Esophagus muscularis mucosa (tissue), 4 donors: ENCODE data around the gene HDAC3. TPM values are rescaled to one million over a fixed set of nuclear protein-coding genes. Genes with fewer than 3 reads are reported as not detected.

Source experiments
- DNase-seq: peaks from one replicate; pipeline ENCODE4 v3.0.0-alpha.2; 2017; ENCODE audit errors: extremely low spot score
- H3K27ac ChIP-seq, 4 donors: fragments of 200-600 bp; sonication (generic); replicated peaks in 1 of 4; 1 replicate in 3 of 4; 2 replicates in 1 of 4; pipeline ENCODE4 v1.5.1; 2016 to 2019; ENCODE audit warnings: mild to moderate bottlenecking in 1 of 4
- H3K27me3 ChIP-seq, 4 donors: fragments of 200-600 bp; sonication (generic); one replicate each; pipeline versions ENCODE4 v1.5.1 to v1.6.0; 2016 to 2019
- H3K36me3 ChIP-seq, 4 donors: fragments of 200-600 bp; sonication (generic); one replicate each; pipeline ENCODE4 v1.5.1; 2016 to 2019
- H3K4me1 ChIP-seq, 4 donors: fragments of 200-600 bp; sonication (generic); one replicate each; pipeline ENCODE4 v1.5.1; 2016 to 2019
- H3K4me3 ChIP-seq, 4 donors: fragments of 200-600 bp; sonication (generic); 1 replicate in 2 of 4; 2 replicates in 2 of 4; pipeline ENCODE4 v1.5.1; 2016 to 2019; ENCODE audit warnings: mild to moderate bottlenecking in 4 of 4, moderate library complexity in 1 of 4
- H3K9me3 ChIP-seq, 4 donors: fragments of 200-600 bp; sonication (generic); 1 replicate in 3 of 4; 2 replicates in 1 of 4; pipeline ENCODE4 v1.5.1; 2016 to 2019
- EP300 ChIP-seq: sonication (generic); formaldehyde crosslinking; IDR thresholded peaks from one replicate; pipeline ENCODE4 v1.6.1; 2017; ENCODE audit warnings: antibody characterized with exemption
- POLR2A ChIP-seq: fragments of 450-650 bp; IDR thresholded peaks from one replicate; pipeline ENCODE4 v1.6.1; 2017; ENCODE audit warnings: antibody characterized with exemption, moderate library complexity, mild to moderate bottlenecking, low read depth
- POLR2AphosphoS5 ChIP-seq, 2 donors: sonication (generic); formaldehyde crosslinking; IDR thresholded peaks; one replicate each; pipeline ENCODE4 v1.6.1; 2017; ENCODE audit warnings: antibody characterized with exemption in 2 of 2
- WGBS: methylation state at CpG from one replicate; pipeline ENCODE4 v1.1.5; 2018; 5-methylcytosine and 5-hydroxymethylcytosine counted together
- intact Hi-C: fragments of 100-400 bp; cut with DNase I; formaldehyde crosslinking; loops from one replicate; pipeline ENCODE4 v1.15.1; 2023
- total RNA-seq, 4 donors: library from RNA; depleted of rRNA; stranded (reverse); fragments of >200 nt; gene quantifications; one replicate each; pipeline versions ENCODE4 v1.1.0 to v1.2.1, GENCODE V29; 2016
- TF ChIP-seq, protein P1 (sequence below), 3 experiments: fragments of 200-600 bp in 2 of 3; fragments of 450-650 bp in 1 of 3; sonication (generic) in 2 of 3; IDR thresholded peaks; one replicate each; pipeline ENCODE4 v1.5.1; 2017 to 2019; ENCODE audit warnings: antibody characterized with exemption in 3 of 3, mild to moderate bottlenecking in 2 of 3, moderate library complexity in 1 of 3

Gene HDAC3
- total RNA-seq, 4 donors from 2014 or later, result 30.3 to 54.4 (median 44.3) TPM

DNA sequence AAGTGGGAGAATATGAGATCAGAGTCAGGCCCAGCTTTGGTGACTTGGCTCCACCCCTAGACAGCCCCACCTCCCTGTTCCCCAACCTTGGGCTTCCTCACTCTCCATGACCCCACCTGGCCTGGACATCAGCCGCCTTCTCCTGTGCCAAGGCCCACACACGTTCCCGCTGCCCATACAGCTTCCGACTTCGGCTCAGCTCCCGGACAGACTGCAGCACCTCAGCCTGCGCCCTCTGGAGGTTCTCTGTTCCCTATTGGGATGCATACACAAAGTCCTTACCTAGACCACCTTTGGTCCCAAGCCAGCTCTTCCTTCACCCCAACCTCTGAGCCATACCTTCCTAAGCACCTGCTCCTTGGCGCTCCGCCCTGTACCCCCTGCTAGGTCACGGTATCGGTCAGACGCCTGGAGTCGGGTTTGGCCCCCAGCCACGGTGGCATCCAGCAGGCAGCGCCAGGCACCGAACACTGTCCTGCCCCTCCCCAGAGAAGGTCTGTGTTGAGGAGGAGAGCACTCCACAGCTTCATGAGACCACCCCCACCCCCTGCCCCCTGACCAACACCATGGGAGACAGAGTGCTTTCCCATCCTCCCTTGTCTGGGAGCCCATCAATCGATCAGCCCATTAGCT, 12.5 kb upstream of the HDAC3 start:
- intact Hi-C loops, result no loop called here
- Histone ChIP-seq H3K4me3 (no peak overlapping the region), H3K4me1 (peaks cover 14 to 19% (median 17%) of the 10 kb centered on the region in 4 donors), H3K27ac (no peak overlapping the region), H3K36me3 (peaks cover 7 to 49% (median 25%) of the 10 kb centered on the region in 4 donors), H3K27me3 (no peaks in the 10 kb centered on the region), H3K9me3 (no peaks in the 10 kb centered on the region)
- DNase-seq, result no peak
- no peak for TF ChIP-seq POLR2AphosphoS5 (IDR thresholded peaks at IDR 0.05)
- no peak for TF ChIP-seq EP300
- TF ChIP-seq POLR2A, result no peak
- TF ChIP-seq, protein P1, sequence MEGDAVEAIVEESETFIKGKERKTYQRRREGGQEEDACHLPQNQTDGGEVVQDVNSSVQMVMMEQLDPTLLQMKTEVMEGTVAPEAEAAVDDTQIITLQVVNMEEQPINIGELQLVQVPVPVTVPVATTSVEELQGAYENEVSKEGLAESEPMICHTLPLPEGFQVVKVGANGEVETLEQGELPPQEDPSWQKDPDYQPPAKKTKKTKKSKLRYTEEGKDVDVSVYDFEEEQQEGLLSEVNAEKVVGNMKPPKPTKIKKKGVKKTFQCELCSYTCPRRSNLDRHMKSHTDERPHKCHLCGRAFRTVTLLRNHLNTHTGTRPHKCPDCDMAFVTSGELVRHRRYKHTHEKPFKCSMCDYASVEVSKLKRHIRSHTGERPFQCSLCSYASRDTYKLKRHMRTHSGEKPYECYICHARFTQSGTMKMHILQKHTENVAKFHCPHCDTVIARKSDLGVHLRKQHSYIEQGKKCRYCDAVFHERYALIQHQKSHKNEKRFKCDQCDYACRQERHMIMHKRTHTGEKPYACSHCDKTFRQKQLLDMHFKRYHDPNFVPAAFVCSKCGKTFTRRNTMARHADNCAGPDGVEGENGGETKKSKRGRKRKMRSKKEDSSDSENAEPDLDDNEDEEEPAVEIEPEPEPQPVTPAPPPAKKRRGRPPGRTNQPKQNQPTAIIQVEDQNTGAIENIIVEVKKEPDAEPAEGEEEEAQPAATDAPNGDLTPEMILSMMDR (IDR thresholded peaks at IDR 0.05), result no peak
- 95% methylated on average over 17 of the region's 17 CpGs for WGBS

DNA sequence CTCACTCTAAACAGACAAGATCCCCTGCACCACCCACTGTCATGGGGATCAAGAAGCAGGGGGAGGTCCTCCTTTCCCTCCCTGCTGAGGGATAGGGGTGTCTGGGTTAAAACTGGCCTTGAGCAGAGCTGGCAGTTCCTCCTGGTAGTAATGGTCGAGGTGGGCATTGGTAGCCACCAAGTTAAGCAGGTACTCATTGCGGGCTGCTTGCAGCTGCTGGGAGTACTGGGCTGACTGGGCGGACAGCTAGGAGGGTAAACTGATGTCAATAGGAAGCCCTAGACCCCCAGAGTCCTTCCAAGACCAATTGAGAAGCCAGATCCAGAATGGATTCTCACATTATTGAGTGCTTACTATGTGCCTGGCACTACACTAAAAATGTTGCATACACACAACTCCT, 11.2 kb upstream of the HDAC3 start:
- whole genome bisulfite sequencing, result 70% methylated on average over 3 of the region's 3 CpGs

DNA sequence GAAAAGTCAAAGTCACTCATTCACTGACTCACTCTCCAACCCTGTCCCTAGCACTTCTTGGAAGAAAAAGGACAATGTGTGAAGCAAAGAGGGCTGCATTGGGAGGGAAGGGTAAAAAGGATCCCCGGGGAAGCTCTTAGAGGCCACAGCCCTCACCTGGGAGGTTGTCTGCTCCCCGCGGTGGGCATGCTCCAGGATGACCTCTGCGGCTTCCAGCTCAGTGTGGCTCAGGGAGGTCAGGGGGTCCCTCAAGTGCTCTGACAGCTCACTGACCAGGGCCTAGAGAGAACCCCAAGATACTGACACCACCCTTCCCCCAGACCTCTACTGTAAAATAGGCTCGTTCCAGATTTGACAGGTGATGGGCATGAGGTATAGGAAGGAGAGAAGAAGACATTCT, 10.6 kb upstream of the HDAC3 start:
- no peaks in the 10 kb centered on the region for H3K27me3 ChIP-seq
- no peak overlapping the region for H3K4me3 ChIP-seq
- no peak for DNase-seq
- no peaks in the 10 kb centered on the region for H3K9me3 ChIP-seq
- intact Hi-C loops, result no loop called here
- TF ChIP-seq POLR2A (no peak), EP300 (no peak), POLR2AphosphoS5 (IDR thresholded peaks at IDR 0.05) (no peak)
- TF ChIP-seq, protein P1 (IDR thresholded peaks at IDR 0.05), result no peak
- H3K27ac ChIP-seq, result no peak overlapping the region
- H3K36me3 ChIP-seq, result peaks cover 9 to 61% (median 31%) of the 10 kb centered on the region in 4 donors
- 93% methylated on average over 5 of the region's 5 CpGs for WGBS
- H3K4me1 ChIP-seq, result peaks cover 14 to 19% (median 17%) of the 10 kb centered on the region in 4 donors

More for the DNA sequence above, 11.2 kb upstream of the HDAC3 start:
- DNase-seq, result no peak
- intact Hi-C loops, result no loop called here
- H3K36me3 ChIP-seq, result peaks cover 9 to 56% (median 29%) of the 10 kb centered on the region in 4 donors
- H3K4me3 ChIP-seq, result no peak overlapping the region
- H3K9me3 ChIP-seq, result no peaks in the 10 kb centered on the region
- TF ChIP-seq POLR2AphosphoS5 (IDR thresholded peaks at IDR 0.05) (no peak), POLR2A (no peak), EP300 (no peak)
- TF ChIP-seq, protein P1 (IDR thresholded peaks at IDR 0.05), result no peak
- no peak overlapping the region for H3K27ac ChIP-seq
- no peaks in the 10 kb centered on the region for H3K27me3 ChIP-seq
- peaks cover 14 to 19% (median 17%) of the 10 kb centered on the region in 4 donors for H3K4me1 ChIP-seq

DNA sequence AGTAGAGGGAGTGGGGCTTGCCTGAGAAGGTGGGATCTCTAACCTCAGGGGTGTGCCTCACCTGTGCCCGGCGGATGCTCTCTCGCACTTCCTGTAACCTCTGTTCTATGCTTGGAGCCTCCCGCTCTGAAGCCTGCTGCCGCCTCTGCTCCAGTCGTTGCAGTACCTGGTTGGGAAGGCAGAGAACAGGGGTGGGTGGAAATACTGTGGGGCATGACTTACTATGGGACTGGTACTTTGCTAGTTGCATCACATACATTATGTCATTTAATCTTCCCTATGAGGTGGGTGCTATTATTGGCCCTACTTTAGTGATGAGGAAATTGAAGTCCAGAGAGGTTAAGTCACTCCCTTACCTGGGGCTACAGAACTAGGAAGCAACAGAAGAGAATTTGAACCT, 9.4 kb upstream of the HDAC3 start:
- WGBS, result 95% methylated on average over 6 of the region's 6 CpGs

DNA sequence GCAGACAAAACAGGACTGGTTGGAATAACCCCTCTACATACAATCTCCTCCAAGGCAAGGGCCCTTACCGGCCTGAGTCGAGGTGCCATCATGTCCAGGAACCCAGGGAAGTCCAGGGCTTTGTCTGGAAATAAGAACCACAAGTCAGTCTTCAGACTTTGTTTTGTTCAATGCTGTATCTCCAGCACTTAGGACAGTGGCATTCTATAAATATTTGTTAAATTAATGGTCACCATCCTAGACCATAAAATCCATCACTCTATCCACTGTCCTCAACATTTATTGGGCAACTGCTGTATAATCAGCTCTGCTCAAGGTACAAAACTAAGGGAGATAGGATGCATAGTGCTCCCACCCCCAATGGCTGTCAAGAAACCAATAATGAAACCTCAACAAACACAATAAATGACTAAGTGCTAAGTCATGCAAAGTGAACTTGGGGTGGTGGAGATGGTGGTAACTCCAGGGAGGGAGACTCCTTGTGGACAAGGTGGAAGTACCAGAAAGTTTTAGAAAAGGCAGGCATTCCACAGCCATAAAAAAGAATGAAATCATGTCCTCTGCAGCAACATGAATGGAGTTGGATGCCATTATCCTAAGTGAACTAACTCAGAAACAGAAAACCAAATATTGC, 5.1 kb upstream of the HDAC3 start:
- Histone ChIP-seq H3K36me3 (peaks cover 9 to 60% (median 25%) of the 10 kb centered on the region in 4 donors), H3K4me1 (peaks cover 12 to 16% (median 13%) of the 10 kb centered on the region in 4 donors), H3K27ac (no peak overlapping the region), H3K4me3 (no peak overlapping the region), H3K9me3 (no peaks in the 10 kb centered on the region), H3K27me3 (peaks cover 0 to 9% (median 0%) of the 10 kb centered on the region in 4 donors)
- intact Hi-C loops, result no loop called here
- 79% methylated on average over 2 of the region's 2 CpGs for WGBS
- TF ChIP-seq, protein P1 (IDR thresholded peaks at IDR 0.05), result no peak
- TF ChIP-seq POLR2AphosphoS5 (IDR thresholded peaks at IDR 0.05) (no peak), EP300 (no peak), POLR2A (no peak)
- no peak for DNase-seq

More for the DNA sequence above, 9.4 kb upstream of the HDAC3 start:
- intact Hi-C loops, result no loop called here
- Histone ChIP-seq H3K4me1 (peaks cover 9 to 12% (median 10%) of the 10 kb centered on the region in 4 donors), H3K27ac (no peak overlapping the region), H3K9me3 (no peaks in the 10 kb centered on the region), H3K36me3 (peaks cover 9 to 72% (median 31%) of the 10 kb centered on the region in 4 donors), H3K4me3 (no peak overlapping the region), H3K27me3 (no peaks in the 10 kb centered on the region)
- no peak for TF ChIP-seq POLR2A
- no peak for DNase-seq
